ENCODE data around the gene FJX1.

Gene FJX1, protein sequence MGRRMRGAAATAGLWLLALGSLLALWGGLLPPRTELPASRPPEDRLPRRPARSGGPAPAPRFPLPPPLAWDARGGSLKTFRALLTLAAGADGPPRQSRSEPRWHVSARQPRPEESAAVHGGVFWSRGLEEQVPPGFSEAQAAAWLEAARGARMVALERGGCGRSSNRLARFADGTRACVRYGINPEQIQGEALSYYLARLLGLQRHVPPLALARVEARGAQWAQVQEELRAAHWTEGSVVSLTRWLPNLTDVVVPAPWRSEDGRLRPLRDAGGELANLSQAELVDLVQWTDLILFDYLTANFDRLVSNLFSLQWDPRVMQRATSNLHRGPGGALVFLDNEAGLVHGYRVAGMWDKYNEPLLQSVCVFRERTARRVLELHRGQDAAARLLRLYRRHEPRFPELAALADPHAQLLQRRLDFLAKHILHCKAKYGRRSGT

GRCh38 chr11:35617687-35618496, at the start of gene FJX1:
FJX1 (plus strand) TSS chr11:35618460; CDS start chr11:35618637, 177 bp downstream.
- POLR2A ChIA-PET (ENCODE audit: low non-redundant PET), result no interaction called here
- TF ChIP-seq, protein P1, sequence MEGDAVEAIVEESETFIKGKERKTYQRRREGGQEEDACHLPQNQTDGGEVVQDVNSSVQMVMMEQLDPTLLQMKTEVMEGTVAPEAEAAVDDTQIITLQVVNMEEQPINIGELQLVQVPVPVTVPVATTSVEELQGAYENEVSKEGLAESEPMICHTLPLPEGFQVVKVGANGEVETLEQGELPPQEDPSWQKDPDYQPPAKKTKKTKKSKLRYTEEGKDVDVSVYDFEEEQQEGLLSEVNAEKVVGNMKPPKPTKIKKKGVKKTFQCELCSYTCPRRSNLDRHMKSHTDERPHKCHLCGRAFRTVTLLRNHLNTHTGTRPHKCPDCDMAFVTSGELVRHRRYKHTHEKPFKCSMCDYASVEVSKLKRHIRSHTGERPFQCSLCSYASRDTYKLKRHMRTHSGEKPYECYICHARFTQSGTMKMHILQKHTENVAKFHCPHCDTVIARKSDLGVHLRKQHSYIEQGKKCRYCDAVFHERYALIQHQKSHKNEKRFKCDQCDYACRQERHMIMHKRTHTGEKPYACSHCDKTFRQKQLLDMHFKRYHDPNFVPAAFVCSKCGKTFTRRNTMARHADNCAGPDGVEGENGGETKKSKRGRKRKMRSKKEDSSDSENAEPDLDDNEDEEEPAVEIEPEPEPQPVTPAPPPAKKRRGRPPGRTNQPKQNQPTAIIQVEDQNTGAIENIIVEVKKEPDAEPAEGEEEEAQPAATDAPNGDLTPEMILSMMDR (conservative IDR thresholded peaks at IDR 0.05; ENCODE audit: low read depth), result no peak
- CTCF ChIA-PET, result interaction anchor here (0.6 to 3.3 kb wide), 4 partner anchors 136 to 655 kb away, joined by 3 to 11 read pairs (median 7); no protein-coding TSS in a partner anchor

DNA sequence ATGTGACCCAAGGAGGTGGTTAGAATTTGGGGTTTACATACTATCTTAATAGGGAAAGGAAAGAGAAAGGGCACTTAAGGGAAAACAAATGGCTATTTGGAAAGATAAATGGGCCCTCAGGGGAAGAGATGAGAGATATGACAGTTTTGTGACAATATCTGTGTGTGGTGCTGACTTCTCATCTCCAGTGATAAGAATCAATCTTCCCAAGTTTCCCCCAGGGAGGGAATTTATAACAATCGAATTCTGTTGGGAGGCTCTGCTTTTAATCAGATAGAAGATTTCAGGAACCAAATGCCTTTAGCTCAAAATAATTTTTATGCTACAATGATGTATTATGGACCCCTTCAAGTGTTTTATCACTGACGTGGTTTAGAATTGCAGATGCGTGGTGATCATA, 46.6 kb upstream of the FJX1 start:
- POLR2A ChIA-PET (ENCODE audit: low non-redundant PET), result no interaction called here
- CTCF ChIA-PET, result interaction anchor here (0.5 kb wide), 1 partner anchor 1191 kb away, joined by 3 read pairs; no protein-coding TSS in a partner anchor
- TF ChIP-seq, protein P1 (conservative IDR thresholded peaks at IDR 0.05; ENCODE audit: low read depth), result no peak
- H3K27ac ChIP-seq, result no peak overlapping the region
- no peak for DNase-seq (ENCODE audit: low spot score)

More at GRCh38 chr11:35617687-35618496, at the start of gene FJX1:
- H3K27ac ChIP-seq, result peak within 1 kb of the TSS; percentile 99
- DNase-seq (ENCODE audit: low spot score), result peak; percentile 90

- CTCF ChIA-PET, result interaction anchor here (0.6 kb wide), 1 partner anchor 161 kb away, joined by 3 read pairs; no protein-coding TSS in a partner anchor
- peak; percentile 78 for DNase-seq (ENCODE audit: low spot score)
- TF ChIP-seq, protein P1 (conservative IDR thresholded peaks at IDR 0.05; ENCODE audit: low read depth), result no peak
- POLR2A ChIA-PET (ENCODE audit: low non-redundant PET), result no interaction called here
- H3K27ac ChIP-seq, result peak overlapping the region; percentile 33; the same call in 1 of the 2 replicates
Observed at GRCh38 chr11:35579557-35580396, 38.5 kb upstream of the FJX1 start.

DNA sequence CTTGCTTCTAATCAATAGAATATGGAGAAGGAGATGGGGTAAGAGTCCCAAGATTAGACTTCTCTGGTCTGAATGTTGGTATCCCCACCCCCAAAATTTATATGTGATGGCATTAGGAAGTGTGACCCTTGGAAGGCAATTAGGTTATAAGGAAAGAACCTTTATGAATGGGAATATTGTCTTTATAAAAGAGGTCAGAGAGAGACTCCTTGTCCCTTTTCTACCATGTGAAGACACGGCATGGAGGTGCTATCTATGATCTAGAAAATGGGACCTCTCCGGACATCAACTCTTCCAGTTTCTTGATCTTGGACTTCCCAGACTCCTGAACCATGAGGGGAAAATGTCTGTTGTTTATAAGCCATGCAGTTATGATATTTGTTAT, 37.9 kb upstream of the FJX1 start:
- no peak for DNase-seq (ENCODE audit: low spot score)
- TF ChIP-seq, protein P1 (conservative IDR thresholded peaks at IDR 0.05; ENCODE audit: low read depth), result no peak
- H3K27ac ChIP-seq, result no peak overlapping the region
- ChIA-PET CTCF (no interaction called here), POLR2A (ENCODE audit: low non-redundant PET) (no interaction called here)

- CTCF ChIA-PET, result no interaction called here
- POLR2A ChIA-PET (ENCODE audit: low non-redundant PET), result no interaction called here
- no peak for DNase-seq (ENCODE audit: low spot score)
- H3K27ac ChIP-seq, result no peak overlapping the region
- TF ChIP-seq, protein P1 (conservative IDR thresholded peaks at IDR 0.05; ENCODE audit: low read depth), result no peak
Observed at GRCh38 chr11:35582033-35582432, 36.2 kb upstream of the FJX1 start.
